GM13976 (cell line): ENCODE data around the gene SEC16B.

Source experiments
- DNase-seq: peaks from one replicate; pipeline ENCODE4 v3.0.0; 2012; ENCODE audit warnings: low spot score
- in situ Hi-C: fragments of 300-500 bp; cut with MboI; formaldehyde crosslinking; loops from one replicate; pipeline ENCODE4 v1.12.0; 2022; ENCODE audit warnings: low sequenced_read_pairs, mixed read lengths, inconsistent platforms; ENCODE audit not compliant: unreplicated experiment
- TF ChIP-seq, protein P1 (sequence below): IDR thresholded peaks from 2 replicates; pipeline ENCODE4 v1.5.1; 2012; ENCODE audit warnings: borderline replicate concordance, mild to moderate bottlenecking; ENCODE audit not compliant: insufficient read depth; ENCODE audit errors: extremely low read depth, missing control alignments, control extremely low read depth

SEC16B gene

DNA sequence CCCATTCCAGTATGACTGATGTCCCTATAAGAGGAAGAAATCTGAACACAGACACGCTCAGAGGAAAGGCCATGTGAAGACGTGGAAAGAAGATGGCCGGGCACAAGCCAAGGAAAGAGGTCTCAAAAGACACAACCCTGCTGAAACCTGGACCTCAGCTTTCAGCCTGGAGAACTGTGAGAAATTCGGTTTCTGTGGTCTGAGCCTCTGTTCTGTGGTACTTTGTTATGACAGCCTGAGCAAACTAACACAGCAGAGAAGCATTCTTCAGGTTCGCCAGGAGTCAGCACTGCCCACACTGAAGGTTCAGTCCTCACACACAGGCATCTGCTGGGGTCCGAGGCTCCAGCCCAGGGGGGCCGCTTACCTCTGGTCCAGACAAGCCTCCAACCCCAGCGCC lies 37.7 kb downstream of the SEC16B start:
- in situ Hi-C loops = loop anchor here (25.0 kb wide), 1 partner anchor 1020 kb away; no protein-coding TSS in a partner anchor
- DNase-seq = no peak
- TF ChIP-seq, protein P1, sequence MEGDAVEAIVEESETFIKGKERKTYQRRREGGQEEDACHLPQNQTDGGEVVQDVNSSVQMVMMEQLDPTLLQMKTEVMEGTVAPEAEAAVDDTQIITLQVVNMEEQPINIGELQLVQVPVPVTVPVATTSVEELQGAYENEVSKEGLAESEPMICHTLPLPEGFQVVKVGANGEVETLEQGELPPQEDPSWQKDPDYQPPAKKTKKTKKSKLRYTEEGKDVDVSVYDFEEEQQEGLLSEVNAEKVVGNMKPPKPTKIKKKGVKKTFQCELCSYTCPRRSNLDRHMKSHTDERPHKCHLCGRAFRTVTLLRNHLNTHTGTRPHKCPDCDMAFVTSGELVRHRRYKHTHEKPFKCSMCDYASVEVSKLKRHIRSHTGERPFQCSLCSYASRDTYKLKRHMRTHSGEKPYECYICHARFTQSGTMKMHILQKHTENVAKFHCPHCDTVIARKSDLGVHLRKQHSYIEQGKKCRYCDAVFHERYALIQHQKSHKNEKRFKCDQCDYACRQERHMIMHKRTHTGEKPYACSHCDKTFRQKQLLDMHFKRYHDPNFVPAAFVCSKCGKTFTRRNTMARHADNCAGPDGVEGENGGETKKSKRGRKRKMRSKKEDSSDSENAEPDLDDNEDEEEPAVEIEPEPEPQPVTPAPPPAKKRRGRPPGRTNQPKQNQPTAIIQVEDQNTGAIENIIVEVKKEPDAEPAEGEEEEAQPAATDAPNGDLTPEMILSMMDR = no peak

DNA sequence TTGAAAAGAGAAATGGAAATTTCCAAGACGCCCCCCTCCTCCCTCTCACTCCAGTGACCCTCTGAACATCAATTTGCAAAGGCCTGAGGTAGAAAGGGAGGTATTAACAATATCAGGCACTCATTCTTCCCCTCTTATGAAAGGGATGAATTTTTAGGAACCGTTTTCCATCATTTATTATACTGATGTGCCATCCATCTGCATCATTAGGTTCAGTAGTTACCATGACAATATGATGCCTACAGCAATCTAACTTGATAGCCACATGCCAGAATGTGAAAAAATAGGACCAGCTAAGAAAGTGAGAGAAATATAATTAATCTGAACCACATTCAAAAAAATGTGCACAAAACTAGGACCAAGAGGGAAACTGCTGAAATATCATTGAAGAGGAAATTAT lies 40.9 kb downstream of the SEC16B start:
- no peak for DNase-seq
- in situ Hi-C loops = loop anchor here (25.0 kb wide), 1 partner anchor 1017 kb away; no protein-coding TSS in a partner anchor
- TF ChIP-seq, protein P1 = no peak

DNA sequence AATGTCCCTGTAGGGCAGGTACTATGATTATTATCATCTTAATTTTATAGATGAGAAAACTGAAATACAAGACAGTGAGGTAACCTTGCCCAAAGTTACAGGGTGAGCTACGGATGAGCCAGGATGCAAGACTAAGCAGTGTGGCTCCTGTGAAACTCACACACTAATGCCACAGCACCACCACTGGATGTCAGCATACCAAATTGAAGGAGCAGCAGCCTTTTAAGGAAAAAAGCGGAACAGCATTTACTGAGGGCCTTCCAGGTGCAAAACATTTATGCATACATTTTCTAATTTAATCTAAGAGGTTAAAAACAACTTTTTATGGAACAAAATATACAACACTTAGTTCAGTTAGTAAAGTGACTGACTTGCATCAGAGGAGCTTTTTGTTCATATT lies 41.7 kb downstream of the SEC16B start:
- in situ Hi-C loops = loop anchor here (25.0 kb wide), 1 partner anchor 1016 kb away; no protein-coding TSS in a partner anchor

DNA sequence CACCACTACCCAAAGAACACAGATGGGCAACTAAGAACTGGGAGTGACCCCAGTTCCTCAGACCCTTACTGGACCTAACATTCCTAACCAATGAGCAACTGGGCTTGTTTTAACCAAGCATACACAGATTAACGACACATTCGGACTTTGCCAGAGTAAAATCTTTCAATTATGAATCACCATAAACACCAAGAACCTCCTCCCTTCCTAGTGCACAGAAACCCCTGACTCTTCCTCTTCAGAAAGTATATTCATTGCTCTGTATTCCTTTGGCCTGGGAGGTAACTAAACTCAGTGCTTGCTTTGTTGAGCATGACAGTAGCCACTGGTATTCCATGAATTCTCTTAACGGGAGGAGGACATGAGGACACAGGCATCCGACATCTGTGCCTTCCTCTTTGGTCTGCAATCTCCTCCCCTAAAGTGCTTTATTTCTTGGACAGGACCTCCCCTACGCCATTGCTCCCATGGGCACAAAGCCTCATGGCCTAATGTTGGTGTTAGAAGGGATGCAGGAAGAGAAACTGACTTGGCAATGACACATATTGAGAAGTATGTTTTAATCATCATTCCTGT lies 42.7 kb downstream of the SEC16B start:
- DNase-seq = no peak
- TF ChIP-seq, protein P1 = no peak
- in situ Hi-C loops = loop anchor here (25.0 kb wide), 1 partner anchor 1015 kb away; no protein-coding TSS in a partner anchor

More for the DNA sequence above, 41.7 kb downstream of the SEC16B start:
- TF ChIP-seq, protein P1 = no peak
- no peak for DNase-seq

- DNase-seq = no peak
- TF ChIP-seq, protein P1 = no peak
- in situ Hi-C loops = loop anchor here (25.0 kb wide), 1 partner anchor 1014 kb away; no protein-coding TSS in a partner anchor
Measured at GRCh38 chr1:177926201-177926600, 43.7 kb downstream of the SEC16B start.

GRCh38 chr1:177925006-177925405 lies 44.9 kb downstream of the SEC16B start:
- TF ChIP-seq, protein P1 = no peak
- DNase-seq = no peak
- in situ Hi-C loops = loop anchor here (25.0 kb wide), 1 partner anchor 1013 kb away; no protein-coding TSS in a partner anchor

DNA sequence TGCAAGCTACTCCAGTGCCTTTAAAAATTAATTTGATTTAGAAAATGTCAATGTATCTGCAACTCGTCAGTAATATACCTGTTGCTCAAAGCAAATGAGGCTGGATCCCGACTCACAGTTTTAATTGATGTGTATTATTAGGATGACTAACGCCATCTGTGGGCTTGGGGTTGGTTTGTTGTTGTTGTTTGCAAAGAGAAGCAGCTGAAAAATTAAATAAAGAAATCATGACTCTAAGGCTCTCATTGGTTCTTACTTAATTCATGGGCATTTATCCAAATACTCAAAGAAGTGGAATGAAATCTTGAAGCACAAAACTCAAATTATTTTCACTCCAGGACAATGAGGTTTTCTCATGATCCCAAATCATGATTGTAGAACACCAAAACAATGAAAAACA lies 46.4 kb downstream of the SEC16B start:
- no peak for DNase-seq
- TF ChIP-seq, protein P1 = no peak
- in situ Hi-C loops = no loop called here
